Bronchial epithelial cell (primary cell): ENCODE data around the gene PPP2R5C. TPM values are rescaled to one million over a fixed set of nuclear protein-coding genes. Genes with fewer than 3 reads are reported as not detected.

Source experiments
- DNase-seq: peaks from one replicate; pipeline ENCODE4 v3.0.0-alpha.2; 2010; ENCODE audit warnings: low read depth
- FAIRE-seq: peaks from 2 replicates; lab custom pipeline; 2011; peaks lifted over from hg19 to GRCh38; lab: Jason Lieb, UNC
- H3K27me3 ChIP-seq: 2 replicates; pipeline ENCODE4 v1.5.1; 2011; ENCODE audit warnings: low read length; ENCODE audit not compliant: control insufficient read depth, insufficient read depth
- H3K36me3 ChIP-seq: 2 replicates; pipeline ENCODE4 v1.5.1; 2011; ENCODE audit warnings: low read length; ENCODE audit not compliant: control insufficient read depth, insufficient read depth
- H3K4me3 ChIP-seq: 2 replicates; pipeline ENCODE4 v1.5.1; 2011; ENCODE audit warnings: mild to moderate bottlenecking, low read depth, low read length, control low read depth
- CTCF ChIP-seq: IDR thresholded peaks from 2 replicates; pipeline ENCODE4 v1.5.1; 2011; ENCODE audit warnings: mild to moderate bottlenecking, moderate library complexity, low read length, control low read depth, inconsistent platforms; ENCODE audit not compliant: insufficient read depth, severe bottlenecking
- total RNA-seq: library from RNA; depleted of rRNA; stranded (reverse); fragments of >200 nt; gene quantifications from 2 replicates; pipeline ENCODE4 v1.2.1, GENCODE V29; 2014

Gene PPP2R5C
- total RNA-seq, 1 donor from 2014 or later: 71.3 TPM

- no peaks in the 10 kb centered on the region for H3K27me3 ChIP-seq
- no peak for TF ChIP-seq CTCF
- H3K36me3 ChIP-seq: no peaks in the 10 kb centered on the region
- peak overlapping the region; percentile 58 for H3K4me3 ChIP-seq
- DNase-seq (no peak), FAIRE-seq (no peak)
These were observed 1.1 kb downstream of the PPP2R5C start for GRCh38 chr14:101762530-101763101.

DNA sequence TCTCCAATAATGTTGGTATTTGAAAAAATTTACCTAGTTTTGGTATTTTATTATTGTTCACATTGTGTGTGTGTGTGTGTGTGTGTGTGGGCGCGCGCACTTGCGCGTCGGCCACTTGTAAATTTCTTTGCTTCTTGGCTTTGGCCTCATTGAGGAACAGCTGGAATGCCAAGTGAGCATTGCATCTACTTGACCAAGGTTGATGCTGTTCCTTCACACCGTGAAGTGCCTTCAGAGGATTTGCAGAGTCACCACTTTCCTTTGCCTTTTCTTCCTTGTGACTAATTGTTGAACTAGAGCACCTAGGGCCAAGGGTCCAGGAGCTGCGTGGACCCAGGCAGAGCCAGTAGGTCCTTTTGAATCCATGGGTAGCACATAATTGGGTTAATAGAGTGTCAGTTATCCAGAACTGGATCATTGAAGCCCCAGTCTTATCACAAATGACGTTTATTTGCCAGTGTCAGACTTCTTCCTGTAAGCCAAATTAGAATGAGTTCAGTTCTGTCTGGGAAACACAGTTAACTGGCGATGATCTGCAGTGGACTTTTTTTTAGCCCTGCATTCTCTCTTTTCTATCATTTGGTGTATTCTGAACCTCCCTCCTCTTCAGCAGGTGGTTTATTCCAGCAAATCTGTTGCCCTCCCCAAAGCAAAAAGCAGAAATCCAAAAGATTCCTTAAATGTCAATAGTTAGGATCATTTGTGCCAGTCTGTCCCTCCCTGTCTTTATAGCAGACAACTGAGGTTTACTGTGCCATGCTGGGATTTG lies 2.6 kb downstream of the PPP2R5C start:
- no peak for DNase-seq

DNA sequence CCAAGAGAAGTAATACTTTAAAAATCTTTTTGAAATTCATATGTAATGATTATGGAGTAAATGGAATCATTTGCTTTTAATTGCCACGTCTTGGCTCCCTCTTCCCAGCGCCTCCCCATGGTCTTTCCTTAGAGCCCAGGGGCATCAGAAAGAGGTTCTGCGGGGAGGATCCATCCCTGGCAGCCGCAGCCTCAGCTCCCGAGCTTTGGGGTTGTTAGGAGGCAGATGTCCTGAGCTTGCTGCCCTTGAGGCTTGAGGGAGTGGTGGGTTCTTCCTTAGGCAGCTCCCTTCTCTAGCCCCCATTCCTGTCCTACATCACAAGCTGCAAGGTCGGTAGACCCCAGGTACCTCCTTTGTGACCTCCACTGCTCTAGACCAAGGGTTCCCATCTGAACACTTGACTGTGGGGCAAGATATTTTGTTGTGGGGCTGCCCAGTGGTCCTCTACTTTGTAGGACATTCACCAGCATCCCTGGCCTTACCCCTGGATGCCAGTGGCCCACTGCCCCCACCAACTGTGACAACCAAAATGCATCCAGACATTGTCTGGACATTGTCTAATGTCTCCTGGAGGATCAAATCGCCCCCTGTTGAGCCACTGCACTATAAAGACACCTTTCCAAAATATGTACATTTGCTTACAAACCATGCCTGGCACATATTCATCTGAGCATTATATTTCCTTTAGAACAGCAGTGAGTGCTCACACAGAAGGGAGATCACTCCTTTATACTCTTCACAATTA lies 6.3 kb downstream of the PPP2R5C start:
- DNase-seq: no peak
- TF ChIP-seq CTCF: no peak

More for the DNA sequence above, 2.6 kb downstream of the PPP2R5C start:
- Histone ChIP-seq H3K4me3 (no peak overlapping the region), H3K36me3 (no peaks in the 10 kb centered on the region), H3K27me3 (no peaks in the 10 kb centered on the region)
- TF ChIP-seq CTCF: no peak
- FAIRE-seq: no peak

DNA sequence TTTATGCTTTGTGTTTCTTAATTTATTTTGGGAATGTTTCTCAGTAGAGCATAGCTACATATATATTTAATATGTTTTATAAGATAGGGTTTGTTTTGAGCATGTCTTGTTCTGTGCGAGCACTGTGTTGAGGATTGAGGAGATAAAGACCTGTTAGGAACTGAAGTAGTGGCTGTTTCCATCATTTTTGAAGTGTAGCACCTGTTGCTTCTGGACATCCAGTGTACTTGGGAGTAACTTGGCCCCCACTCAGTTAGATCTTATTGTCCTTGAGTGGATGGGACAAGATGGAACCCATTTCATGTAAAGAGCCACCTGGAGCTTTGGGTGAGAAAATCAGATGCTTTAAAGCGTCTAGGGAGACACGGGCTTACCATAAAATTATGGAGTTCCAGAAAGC lies 8.7 kb downstream of the PPP2R5C start:
- Histone ChIP-seq H3K36me3 (no peaks in the 10 kb centered on the region), H3K27me3 (no peaks in the 10 kb centered on the region), H3K4me3 (no peak overlapping the region)
- no peak for TF ChIP-seq CTCF
- DNase-seq (no peak), FAIRE-seq (no peak)

More for the DNA sequence above, 6.3 kb downstream of the PPP2R5C start:
- H3K36me3 ChIP-seq: no peaks in the 10 kb centered on the region
- FAIRE-seq: no peak
- no peak overlapping the region for H3K4me3 ChIP-seq
- H3K27me3 ChIP-seq: no peaks in the 10 kb centered on the region

DNA sequence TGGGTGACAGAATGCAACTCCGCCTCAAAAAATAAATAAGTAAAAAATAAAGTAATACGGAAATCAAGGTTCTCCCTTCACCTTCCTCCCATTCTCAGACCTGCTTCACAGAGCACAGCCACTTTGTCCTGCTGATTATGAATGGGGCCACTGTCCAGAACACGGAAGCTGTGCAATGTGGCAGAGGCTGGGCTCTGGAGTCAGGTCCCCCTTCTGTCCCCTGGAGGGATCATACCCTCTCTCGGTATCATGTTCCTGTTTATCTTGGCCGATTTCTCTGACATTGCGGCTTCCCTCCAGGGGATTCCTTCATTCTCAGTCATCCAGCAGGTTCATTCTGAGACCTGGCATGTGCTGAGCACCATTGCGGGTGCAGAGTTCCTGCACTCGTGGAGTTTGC lies 11.3 kb downstream of the PPP2R5C start:
- FAIRE-seq (no peak), DNase-seq (peak; percentile 7)
- H3K4me3 ChIP-seq: no peak overlapping the region
- H3K27me3 ChIP-seq: no peaks in the 10 kb centered on the region
- no peak for TF ChIP-seq CTCF
- H3K36me3 ChIP-seq: no peaks in the 10 kb centered on the region
